ENCODE data around the gene TMEFF1.
A peak's percentile ranks its signal among the peaks of the same experiment; 100 is the strongest.

The TMEFF1 gene

DNA sequence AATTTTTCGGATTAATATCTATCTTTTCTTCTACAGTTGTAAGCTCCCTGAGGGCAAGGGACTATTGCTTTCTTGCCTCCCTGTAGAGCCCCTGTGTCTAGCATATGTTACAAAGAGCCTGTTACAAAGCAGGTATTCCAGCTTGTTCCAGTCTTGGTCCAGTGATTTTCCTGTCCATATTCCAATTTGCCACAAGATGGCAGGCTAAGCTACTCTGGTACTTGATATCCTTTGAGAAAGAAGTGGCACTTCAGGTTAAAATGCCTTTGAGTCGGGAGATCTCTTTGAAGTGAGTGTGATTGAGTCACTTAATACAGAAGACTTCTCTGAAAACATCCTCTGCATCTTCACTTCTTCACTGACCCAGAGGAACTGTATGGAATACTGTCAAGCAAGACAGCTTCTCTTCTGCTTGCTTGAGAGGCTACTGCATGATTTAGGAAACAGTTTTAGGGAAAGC lies 129.4 kb downstream of the TMEFF1 start:
- TF ChIP-seq, protein P1, sequence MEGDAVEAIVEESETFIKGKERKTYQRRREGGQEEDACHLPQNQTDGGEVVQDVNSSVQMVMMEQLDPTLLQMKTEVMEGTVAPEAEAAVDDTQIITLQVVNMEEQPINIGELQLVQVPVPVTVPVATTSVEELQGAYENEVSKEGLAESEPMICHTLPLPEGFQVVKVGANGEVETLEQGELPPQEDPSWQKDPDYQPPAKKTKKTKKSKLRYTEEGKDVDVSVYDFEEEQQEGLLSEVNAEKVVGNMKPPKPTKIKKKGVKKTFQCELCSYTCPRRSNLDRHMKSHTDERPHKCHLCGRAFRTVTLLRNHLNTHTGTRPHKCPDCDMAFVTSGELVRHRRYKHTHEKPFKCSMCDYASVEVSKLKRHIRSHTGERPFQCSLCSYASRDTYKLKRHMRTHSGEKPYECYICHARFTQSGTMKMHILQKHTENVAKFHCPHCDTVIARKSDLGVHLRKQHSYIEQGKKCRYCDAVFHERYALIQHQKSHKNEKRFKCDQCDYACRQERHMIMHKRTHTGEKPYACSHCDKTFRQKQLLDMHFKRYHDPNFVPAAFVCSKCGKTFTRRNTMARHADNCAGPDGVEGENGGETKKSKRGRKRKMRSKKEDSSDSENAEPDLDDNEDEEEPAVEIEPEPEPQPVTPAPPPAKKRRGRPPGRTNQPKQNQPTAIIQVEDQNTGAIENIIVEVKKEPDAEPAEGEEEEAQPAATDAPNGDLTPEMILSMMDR (IDR thresholded peaks at IDR 0.05): peak; percentile 20
- DNase-seq (ENCODE audit: low spot score): no peak
- Histone ChIP-seq H3K4me3 (no peak overlapping the region), H3K27ac (no peak overlapping the region)

DNA sequence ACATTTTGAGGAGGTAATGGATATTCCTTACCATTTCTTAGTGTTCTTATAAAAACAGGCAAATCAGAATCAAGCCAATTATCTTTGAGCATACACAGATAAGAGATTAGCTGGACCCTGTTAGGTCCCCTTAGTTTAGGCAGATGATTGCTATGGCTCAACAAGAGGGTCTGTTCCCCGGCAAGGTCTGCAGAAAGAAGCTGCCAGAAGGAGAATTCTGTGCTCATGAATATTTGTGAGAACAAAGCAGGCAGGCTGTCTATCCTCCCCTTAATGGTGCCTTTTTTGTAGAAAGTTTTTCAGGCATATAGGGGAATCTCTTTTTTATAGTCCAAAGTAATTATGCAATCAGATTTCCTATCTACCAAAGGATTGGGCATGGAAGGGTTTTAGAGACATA lies 132.5 kb downstream of the TMEFF1 start:
- H3K27ac ChIP-seq: no peak overlapping the region
- TF ChIP-seq, protein P1 (IDR thresholded peaks at IDR 0.05): no peak
- DNase-seq (ENCODE audit: low spot score): no peak
- no peak overlapping the region for H3K4me3 ChIP-seq

DNA sequence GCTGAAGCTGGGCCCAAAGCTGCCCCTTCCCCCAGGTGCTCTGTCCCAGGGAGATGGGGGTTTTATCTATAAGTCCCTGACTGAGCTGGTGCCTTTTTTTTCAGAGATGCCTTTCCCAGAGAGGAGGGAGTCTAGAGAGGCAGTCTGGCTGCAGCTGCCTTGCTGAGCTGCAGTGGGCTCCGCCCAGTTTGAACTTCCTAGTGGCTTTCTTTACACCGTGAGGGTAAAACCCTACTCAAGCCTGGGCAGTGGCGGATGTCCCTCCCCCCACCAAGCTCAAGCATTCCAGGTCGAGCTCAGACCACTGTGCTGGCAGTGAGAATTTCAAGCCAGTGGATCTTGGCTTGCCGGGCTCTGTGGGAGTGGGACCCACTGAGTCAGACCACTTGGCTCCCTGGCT lies 146.2 kb downstream of the TMEFF1 start:
- H3K27ac ChIP-seq: no peak overlapping the region
- TF ChIP-seq, protein P1 (IDR thresholded peaks at IDR 0.05): no peak
- no peak for DNase-seq (ENCODE audit: low spot score)
- no peak overlapping the region for H3K4me3 ChIP-seq

DNA sequence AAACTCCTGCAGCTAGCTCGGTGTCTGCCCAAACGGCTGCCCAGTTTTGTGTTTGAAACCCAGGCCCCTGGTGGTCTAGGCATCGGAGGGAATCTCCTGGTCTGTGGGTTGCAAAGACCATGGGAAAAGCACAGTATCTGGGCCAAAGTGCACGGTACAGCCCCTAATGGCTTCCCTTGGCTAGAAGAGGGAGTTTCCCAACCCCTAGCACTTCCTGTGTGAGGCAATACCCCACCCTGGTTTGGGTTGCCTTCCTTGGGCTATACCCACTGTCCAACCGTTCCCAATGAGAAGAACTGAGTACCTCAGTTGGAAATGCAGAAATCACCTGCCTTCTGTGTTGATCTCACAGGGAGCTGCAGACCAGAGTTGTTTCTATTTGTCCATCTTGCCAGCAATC lies 146.7 kb downstream of the TMEFF1 start:
- DNase-seq (ENCODE audit: low spot score): no peak
- no peak overlapping the region for H3K27ac ChIP-seq
- TF ChIP-seq, protein P1 (IDR thresholded peaks at IDR 0.05): no peak
- no peak overlapping the region for H3K4me3 ChIP-seq

DNA sequence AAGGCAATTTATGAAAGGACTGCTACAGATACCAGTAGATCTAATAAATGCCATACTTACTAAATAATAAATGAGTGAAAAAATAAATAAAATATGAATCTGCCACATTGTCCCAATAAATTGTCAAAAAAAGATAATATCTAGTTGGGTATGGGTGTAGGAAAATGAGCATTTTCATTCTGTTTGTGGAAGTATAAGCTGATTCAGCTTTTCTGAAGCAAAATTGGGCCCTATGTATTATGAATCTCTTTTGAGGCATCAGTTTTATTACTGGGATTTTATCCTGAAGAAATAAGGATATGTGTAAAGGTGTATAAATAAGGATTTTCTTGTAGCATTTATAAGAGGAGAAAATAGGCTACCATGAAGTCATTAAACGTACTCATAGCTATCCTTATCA lies 151.0 kb downstream of the TMEFF1 start:
- H3K27ac ChIP-seq: no peak overlapping the region
- H3K4me3 ChIP-seq: no peak overlapping the region
- no peak for DNase-seq (ENCODE audit: low spot score)
- TF ChIP-seq, protein P1 (IDR thresholded peaks at IDR 0.05): no peak

DNA sequence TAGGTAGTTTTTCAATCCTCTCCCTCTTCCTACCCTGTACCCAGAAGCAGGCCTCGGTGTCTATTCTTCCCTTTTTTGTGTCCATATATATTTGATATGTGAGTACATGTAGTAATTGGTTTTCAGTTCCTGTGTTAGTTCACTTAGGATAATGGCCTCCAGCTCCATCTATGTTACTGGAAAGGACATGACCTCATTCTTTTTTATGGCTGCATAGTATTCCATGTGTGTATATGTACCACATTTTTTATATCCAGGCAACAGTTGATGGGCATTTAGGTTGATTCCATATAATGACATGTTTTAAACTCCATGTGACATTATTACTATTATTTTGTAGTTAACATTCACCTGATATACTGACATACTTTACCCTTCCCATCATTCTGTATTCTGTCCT lies 154.0 kb downstream of the TMEFF1 start:
- TF ChIP-seq, protein P1 (IDR thresholded peaks at IDR 0.05): no peak
- no peak for DNase-seq (ENCODE audit: low spot score)
- Histone ChIP-seq H3K4me3 (no peak overlapping the region), H3K27ac (no peak overlapping the region)

All from coronary artery (tissue), 2 donors.